ENCODE measurements around the gene EED.

DNA sequence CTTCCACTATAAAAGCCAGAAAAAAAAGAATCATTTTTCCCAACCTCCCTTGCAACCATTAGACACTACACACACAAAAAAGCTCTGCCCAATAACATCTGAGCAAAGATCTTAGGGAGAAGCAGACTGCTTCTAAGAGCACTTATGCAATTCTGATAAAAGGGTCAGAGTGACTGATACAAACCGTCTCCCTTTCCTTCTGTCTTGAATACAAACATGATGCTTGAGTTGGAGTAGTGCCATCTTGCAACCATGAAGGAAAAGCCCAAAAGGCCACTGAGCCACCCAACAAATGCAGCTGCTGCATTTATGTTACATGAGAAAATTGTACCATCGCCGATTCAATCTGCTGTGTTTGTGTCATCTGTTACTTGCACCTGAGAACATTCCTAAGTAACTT lies 47.6 kb upstream of the EED start:
- TF ChIP-seq, protein P1, sequence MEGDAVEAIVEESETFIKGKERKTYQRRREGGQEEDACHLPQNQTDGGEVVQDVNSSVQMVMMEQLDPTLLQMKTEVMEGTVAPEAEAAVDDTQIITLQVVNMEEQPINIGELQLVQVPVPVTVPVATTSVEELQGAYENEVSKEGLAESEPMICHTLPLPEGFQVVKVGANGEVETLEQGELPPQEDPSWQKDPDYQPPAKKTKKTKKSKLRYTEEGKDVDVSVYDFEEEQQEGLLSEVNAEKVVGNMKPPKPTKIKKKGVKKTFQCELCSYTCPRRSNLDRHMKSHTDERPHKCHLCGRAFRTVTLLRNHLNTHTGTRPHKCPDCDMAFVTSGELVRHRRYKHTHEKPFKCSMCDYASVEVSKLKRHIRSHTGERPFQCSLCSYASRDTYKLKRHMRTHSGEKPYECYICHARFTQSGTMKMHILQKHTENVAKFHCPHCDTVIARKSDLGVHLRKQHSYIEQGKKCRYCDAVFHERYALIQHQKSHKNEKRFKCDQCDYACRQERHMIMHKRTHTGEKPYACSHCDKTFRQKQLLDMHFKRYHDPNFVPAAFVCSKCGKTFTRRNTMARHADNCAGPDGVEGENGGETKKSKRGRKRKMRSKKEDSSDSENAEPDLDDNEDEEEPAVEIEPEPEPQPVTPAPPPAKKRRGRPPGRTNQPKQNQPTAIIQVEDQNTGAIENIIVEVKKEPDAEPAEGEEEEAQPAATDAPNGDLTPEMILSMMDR (IDR thresholded peaks at IDR 0.05), result no peak
- no peak for TF ChIP-seq POLR2A (IDR thresholded peaks at IDR 0.05)
